ENCODE results near the gene PRKCSH.
"Not testable (repeated sequence)": the region's sequence is repeated elsewhere in the genome, so short reads cannot be mapped to it uniquely, and the experiment has no call there.

Gene PRKCSH, protein sequence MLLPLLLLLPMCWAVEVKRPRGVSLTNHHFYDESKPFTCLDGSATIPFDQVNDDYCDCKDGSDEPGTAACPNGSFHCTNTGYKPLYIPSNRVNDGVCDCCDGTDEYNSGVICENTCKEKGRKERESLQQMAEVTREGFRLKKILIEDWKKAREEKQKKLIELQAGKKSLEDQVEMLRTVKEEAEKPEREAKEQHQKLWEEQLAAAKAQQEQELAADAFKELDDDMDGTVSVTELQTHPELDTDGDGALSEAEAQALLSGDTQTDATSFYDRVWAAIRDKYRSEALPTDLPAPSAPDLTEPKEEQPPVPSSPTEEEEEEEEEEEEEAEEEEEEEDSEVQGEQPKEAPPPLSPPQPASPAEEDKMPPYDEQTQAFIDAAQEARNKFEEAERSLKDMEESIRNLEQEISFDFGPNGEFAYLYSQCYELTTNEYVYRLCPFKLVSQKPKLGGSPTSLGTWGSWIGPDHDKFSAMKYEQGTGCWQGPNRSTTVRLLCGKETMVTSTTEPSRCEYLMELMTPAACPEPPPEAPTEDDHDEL

DNA sequence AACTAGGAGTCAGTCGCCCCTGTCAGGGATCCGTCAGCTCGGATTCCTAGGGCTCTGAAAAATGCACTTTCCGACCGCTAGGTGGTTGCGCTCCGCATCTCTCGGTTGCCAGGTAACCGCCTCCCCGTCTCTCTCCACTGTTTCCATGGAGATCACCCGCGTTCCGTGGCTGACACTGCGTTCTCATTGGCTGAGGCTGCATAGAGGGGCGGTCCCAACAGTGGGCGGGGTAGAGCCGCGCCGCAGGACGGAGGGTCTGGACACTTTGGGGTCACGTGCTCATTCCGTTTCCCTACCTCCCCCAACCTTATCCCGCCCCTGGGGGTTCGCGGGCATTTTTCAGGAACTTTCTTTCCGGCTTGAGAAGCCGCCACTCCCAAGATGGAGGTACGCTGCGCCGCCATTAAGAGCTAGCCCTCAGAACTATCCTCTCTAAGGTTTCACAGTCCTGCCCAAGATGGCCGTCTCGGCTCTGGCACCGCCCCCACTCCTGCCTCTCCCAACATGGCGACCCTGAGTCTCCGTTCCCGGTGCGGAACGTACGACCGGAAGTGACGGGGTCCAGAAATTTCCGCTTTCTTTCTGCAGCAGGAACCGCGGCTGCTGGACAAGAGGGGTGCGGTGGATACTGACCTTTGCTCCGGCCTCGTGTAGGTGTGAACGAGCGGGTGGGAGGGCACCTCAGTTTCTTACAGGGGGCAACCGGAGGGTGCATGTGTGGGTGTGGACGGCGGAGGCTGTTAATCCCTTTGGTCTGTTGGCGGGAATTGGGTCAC is at the start of gene PRKCSH, which contains the start of gene ODAD3:
Gene PRKCSH, plus strand, starts transcription at position 579 of the 776 bp plus-strand sequence. CDS start 483 bp downstream, outside the sequence.
Gene ODAD3, minus strand, starts transcription at position 65 of the 776 bp plus-strand sequence. CDS start 105 bp downstream, outside the sequence.
- DNase-seq (ENCODE audit: low read depth): peak; percentile 99

DNA sequence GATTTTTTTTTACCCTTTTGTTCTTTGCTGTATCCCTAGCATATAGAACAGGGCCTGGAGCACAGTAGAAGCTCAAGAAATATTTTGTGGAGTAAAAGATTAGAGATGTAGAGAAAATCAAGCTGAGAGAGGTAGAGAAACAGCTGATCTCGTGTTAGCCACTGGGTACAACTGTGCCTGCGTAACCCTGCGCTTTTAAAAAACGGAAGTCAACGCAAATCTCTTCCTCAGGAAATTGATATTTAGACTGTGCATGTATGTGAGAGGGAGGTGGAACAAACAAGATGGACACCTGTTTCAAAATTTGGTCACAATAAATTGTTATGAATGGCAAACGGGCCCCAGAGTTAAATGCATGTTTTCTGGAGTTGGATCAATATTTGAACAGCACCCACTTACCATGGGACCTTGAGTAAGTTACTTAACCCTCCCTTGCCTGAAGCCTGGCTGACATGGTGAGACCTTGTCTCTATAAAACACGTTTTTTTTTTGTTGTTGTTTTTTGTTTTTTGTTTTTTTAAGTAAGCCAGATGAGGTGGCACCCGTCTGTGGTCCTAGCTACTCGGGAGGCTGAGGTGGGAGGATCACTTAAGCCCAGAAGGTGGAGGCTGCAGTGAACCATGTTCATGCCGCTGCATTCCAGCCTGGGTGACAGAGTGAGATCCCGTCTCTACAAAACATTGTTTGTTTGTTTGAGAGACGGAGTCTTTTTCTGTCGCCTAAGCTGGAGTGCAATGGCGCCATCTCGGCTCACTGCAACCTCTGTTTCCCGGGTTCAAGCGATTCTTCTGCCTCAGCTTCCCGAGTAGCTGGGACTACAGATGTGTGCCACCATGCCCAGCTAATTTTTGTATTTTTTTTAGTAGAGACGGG is 48.0 kb upstream of the PRKCSH start:
- no peak for DNase-seq (ENCODE audit: low read depth)

DNA sequence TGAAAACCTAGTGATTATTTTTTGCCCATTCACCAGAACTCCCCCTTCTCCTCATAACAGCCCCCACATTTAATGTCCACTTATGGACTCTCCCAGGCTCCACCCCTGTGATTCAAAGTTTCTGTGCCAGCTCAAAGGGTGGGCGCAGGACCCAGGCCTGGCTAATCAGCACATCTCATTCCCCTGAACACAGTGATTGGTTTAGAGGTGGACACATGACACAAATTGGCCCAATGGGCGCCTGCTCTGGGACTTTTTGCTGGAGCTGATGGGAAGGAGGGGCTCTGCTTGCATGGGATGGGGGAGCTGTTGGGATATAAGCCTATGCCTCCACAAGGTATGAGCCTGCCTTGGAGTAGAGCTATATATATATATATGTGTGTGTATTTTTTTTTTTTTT is 45.1 kb upstream of the PRKCSH start:
- DNase-seq (ENCODE audit: low read depth): no peak

GRCh38 chr19:11390933-11391680 is 44.3 kb upstream of the PRKCSH start:
- no peak for DNase-seq (ENCODE audit: low read depth)

- DNase-seq (ENCODE audit: low read depth): no peak
These were observed 38.3 kb upstream of the PRKCSH start for GRCh38 chr19:11397089-11397610.

- DNase-seq (ENCODE audit: low read depth): no peak
These were observed 35.8 kb upstream of the PRKCSH start for GRCh38 chr19:11399667-11400066.

GRCh38 chr19:11400798-11401197 is 34.6 kb upstream of the PRKCSH start:
- no peak for DNase-seq (ENCODE audit: low read depth)

GRCh38 chr19:11401808-11402543 is 33.5 kb upstream of the PRKCSH start:
- no peak for DNase-seq (ENCODE audit: low read depth)

GRCh38 chr19:11404588-11405222 is 30.7 kb upstream of the PRKCSH start:
- DNase-seq (ENCODE audit: low read depth): no peak

DNA sequence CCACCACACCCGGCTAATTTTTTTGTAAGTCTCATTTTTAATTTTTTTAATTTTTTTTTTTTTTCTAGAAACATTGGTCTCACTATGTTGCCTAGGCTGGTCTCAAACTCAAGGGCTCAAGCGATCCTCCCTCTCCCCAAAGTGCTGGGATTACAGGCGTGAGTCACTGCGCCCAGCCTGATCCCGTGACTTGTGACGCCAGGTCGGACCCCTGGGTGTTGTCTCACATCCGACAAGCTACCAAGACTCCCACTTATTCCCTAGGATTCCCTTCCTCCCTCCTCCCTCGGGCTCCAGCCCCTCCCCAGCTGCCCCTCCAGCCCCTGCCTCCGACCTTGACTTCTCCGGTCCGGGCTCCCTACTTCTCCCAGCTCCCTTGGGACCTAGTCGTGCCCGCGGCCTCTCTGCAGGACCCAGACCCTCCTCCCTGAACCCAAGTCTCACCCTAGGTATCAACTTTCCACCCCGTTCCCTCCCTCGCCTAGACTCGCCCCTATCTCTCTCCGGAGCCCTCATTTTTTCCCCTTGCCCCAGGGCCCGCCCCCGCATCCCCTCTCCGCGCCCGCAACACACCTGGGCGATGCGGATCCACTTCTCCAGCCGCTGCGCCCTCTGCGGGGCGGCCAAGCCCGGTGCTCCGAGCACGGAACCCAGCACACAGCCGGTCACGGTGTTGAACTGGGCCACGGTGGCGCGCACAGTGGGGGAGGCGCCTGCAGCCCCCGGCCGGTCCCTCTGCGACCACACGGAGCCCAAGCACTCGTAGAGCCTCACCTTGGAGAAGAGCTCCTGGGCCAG is 29.4 kb upstream of the PRKCSH start:
- DNase-seq (ENCODE audit: low read depth): no peak

DNA sequence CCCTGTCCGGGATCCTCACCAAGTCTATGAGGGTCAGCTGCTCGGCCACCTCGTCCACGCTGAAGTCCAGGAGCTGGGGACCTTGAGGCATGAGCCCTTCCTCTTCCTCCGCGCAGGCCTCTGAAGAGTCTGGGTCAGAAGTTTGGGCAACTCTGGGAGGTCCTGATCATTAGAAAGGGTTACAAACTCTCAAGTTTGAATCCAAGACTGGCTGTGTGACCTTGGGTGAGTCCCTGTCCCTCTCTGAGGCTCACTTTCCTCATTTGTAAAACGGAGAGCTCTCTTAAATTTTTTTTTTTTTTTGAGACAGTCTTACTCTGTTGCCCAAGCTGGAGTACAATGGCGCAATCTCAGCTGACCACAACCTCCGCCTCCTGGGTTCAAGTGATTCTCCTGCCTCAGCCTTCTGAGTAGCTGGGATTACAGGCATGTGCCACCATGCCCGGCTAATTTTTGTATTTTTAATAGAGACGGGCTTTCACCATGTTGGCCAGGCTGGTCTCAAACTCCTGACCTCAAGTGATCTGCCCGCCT is 28.7 kb upstream of the PRKCSH start:
- DNase-seq (ENCODE audit: low read depth): not testable (repeated sequence)

DNA sequence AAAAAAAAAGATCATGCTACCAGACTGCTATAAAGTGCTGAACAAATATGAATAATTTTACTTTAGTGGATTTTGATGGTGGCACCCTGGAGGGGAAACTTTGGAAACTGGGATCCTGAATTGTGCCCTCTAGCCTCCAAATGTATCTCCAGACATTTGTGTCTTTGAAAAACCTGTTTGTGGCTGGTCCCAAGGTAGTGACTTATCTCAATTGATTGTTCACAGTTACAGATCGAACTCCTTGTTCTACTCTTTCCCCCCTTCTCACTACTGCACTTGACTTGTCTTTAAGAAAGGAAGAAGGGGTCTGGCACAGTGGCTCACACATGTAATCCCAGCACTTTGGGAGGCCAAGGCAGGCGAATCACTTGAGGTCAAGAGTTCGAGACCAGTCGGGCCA is 26.8 kb upstream of the PRKCSH start:
- no peak for DNase-seq (ENCODE audit: low read depth)

DNA sequence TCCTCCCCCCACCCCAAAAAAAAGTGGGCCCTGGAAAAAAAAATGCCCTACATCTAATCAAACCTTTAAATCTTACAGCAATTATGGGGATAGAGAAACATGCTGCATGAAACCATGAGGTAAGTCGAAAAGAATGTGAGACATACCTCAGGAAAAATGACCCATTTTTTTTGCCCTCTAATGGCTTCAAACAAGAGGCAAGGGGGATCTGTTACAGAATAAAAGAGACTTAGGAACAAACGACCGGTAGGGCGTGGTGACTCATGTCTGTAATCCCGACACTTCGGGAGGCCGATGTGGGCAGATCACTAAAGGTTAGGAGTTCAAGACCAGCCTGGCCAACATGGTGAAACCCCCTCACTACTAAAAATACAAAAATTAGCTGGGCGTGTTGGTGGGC is 24.8 kb upstream of the PRKCSH start:
- DNase-seq (ENCODE audit: low read depth): no peak

GRCh38 chr19:11414544-11414943 is 20.9 kb upstream of the PRKCSH start:
- no peak for DNase-seq (ENCODE audit: low read depth)

GRCh38 chr19:11416346-11417052 is 18.9 kb upstream of the PRKCSH start:
- no peak for DNase-seq (ENCODE audit: low read depth)

GRCh38 chr19:11418094-11418548 is 17.3 kb upstream of the PRKCSH start:
- no peak for DNase-seq (ENCODE audit: low read depth)
